ENCODE data around the gene FBN1. TPM values are rescaled to one million over a fixed set of nuclear protein-coding genes. Genes with fewer than 3 reads are reported as not detected.

Gene FBN1
- total RNA-seq, 1 experiment from 2014 or later, result 0.43 TPM

GRCh38 chr15:48643206-48643605, 2.3 kb downstream of the FBN1 start:
- Mint-ChIP-seq H3K36me3 (ENCODE audit: insufficient read depth, unreplicated experiment) (no peaks in the 10 kb centered on the region), H3K9me3 (ENCODE audit: unreplicated experiment) (no peaks in the 10 kb centered on the region), H3K27ac (ENCODE audit: unreplicated experiment) (no peak overlapping the region), H3K4me3 (ENCODE audit: unreplicated experiment) (no peak overlapping the region), H3K27me3 (ENCODE audit: insufficient read depth, unreplicated experiment) (peaks cover 7% of the 10 kb centered on the region), H3K4me1 (ENCODE audit: low read depth, unreplicated experiment) (no peaks in the 10 kb centered on the region)
- DNase-seq, result no peak
- no peaks in the 10 kb centered on the region for H3K36me3 ChIP-seq (ENCODE audit: control insufficient read depth, insufficient read depth, low read length)
- no peaks in the 10 kb centered on the region for H3K27me3 ChIP-seq (replicated peaks; ENCODE audit: control insufficient read depth, insufficient read depth, low read length)
- no peaks in the 10 kb centered on the region for H3K9me3 ChIP-seq
- TF ChIP-seq CTCF (IDR thresholded peaks at IDR 0.05; ENCODE audit: insufficient read depth in 1 of 2, low read depth in 1 of 2, low read length in 1 of 2, severe bottlenecking in 1 of 2, unreplicated experiment in 1 of 2), result no peak
- BruUV-seq (replicated peaks), result no TSS peak
- intact Hi-C loops (cut with micrococcal nuclease; ENCODE audit: unreplicated experiment), result loop anchor here (10.0 kb wide), 1 partner anchor 288 kb away; no protein-coding TSS in a partner anchor
- ChIA-PET POLR2A (no interaction called here), CTCF (no interaction called here)
- no peak overlapping the region for H3K4me3 ChIP-seq (ENCODE audit: low read depth, low read length)
- H3K4me1 ChIP-seq, result no peaks in the 10 kb centered on the region

DNA sequence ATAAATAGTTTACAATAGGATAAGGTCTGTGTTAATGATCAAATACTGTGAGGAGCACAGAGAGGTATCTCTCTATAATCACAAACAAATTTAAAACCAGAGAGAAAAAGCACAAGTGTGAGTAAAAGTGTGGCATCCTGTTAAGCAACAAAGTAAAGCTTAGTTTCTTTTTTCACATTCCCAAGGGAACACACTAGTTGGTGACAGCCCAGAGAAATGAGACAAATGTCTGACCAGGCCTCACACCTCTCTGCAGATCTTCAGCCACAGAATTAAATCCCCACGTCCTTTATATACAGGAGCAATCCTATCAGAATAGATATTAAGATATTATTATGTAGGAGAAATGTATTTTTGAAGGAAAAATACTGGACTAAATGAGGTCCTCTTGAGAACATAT, 2.7 kb downstream of the FBN1 start:
- Histone ChIP-seq H3K36me3 (ENCODE audit: control insufficient read depth, insufficient read depth, low read length) (no peaks in the 10 kb centered on the region), H3K4me3 (ENCODE audit: low read depth, low read length) (no peak overlapping the region), H3K4me1 (no peaks in the 10 kb centered on the region), H3K27me3 (replicated peaks; ENCODE audit: control insufficient read depth, insufficient read depth, low read length) (no peaks in the 10 kb centered on the region), H3K9me3 (no peaks in the 10 kb centered on the region)
- intact Hi-C loops (cut with micrococcal nuclease; ENCODE audit: unreplicated experiment), result loop anchor here (10.0 kb wide), 1 partner anchor 288 kb away; no protein-coding TSS in a partner anchor
- Mint-ChIP-seq H3K4me3 (ENCODE audit: unreplicated experiment) (no peak overlapping the region), H3K4me1 (ENCODE audit: low read depth, unreplicated experiment) (no peaks in the 10 kb centered on the region), H3K27me3 (ENCODE audit: insufficient read depth, unreplicated experiment) (peaks cover 7% of the 10 kb centered on the region), H3K36me3 (ENCODE audit: insufficient read depth, unreplicated experiment) (no peaks in the 10 kb centered on the region), H3K27ac (ENCODE audit: unreplicated experiment) (no peak overlapping the region), H3K9me3 (ENCODE audit: unreplicated experiment) (no peaks in the 10 kb centered on the region)
- CTCF ChIA-PET, result no interaction called here
- no peak for DNase-seq
- POLR2A ChIA-PET, result no interaction called here
- TF ChIP-seq CTCF (IDR thresholded peaks at IDR 0.05; ENCODE audit: insufficient read depth in 1 of 2, low read depth in 1 of 2, low read length in 1 of 2, severe bottlenecking in 1 of 2, unreplicated experiment in 1 of 2), result no peak
- BruUV-seq (replicated peaks), result no TSS peak

- intact Hi-C loops (cut with micrococcal nuclease; ENCODE audit: unreplicated experiment), result loop anchor here (10.0 kb wide), 1 partner anchor 287 kb away; no protein-coding TSS in a partner anchor
These were observed 4.1 kb downstream of the FBN1 start for GRCh38 chr15:48641416-48641815.

More at GRCh38 chr15:48641416-48641815, 4.1 kb downstream of the FBN1 start:
- ChIA-PET CTCF (no interaction called here), POLR2A (no interaction called here)
- H3K27ac Mint-ChIP-seq (ENCODE audit: unreplicated experiment), result no peak overlapping the region
- no peaks in the 10 kb centered on the region for H3K4me1 ChIP-seq
- peaks cover 8% of the 10 kb centered on the region for H3K27me3 Mint-ChIP-seq (ENCODE audit: insufficient read depth, unreplicated experiment)
- no peaks in the 10 kb centered on the region for H3K36me3 ChIP-seq (ENCODE audit: control insufficient read depth, insufficient read depth, low read length)
- no peak for DNase-seq
- no peak overlapping the region for H3K4me3 ChIP-seq (ENCODE audit: low read depth, low read length)
- no peaks in the 10 kb centered on the region for H3K4me1 Mint-ChIP-seq (ENCODE audit: low read depth, unreplicated experiment)
- no peaks in the 10 kb centered on the region for H3K27me3 ChIP-seq (replicated peaks; ENCODE audit: control insufficient read depth, insufficient read depth, low read length)
- H3K4me3 Mint-ChIP-seq (ENCODE audit: unreplicated experiment), result no peak overlapping the region
- H3K9me3 Mint-ChIP-seq (ENCODE audit: unreplicated experiment), result no peaks in the 10 kb centered on the region
- no peaks in the 10 kb centered on the region for H3K9me3 ChIP-seq
- TF ChIP-seq CTCF (IDR thresholded peaks at IDR 0.05; ENCODE audit: insufficient read depth in 1 of 2, low read depth in 1 of 2, low read length in 1 of 2, severe bottlenecking in 1 of 2, unreplicated experiment in 1 of 2), result no peak
- H3K36me3 Mint-ChIP-seq (ENCODE audit: insufficient read depth, unreplicated experiment), result no peaks in the 10 kb centered on the region
- BruUV-seq (replicated peaks), result no TSS peak
